CD4-positive, CD25-positive, alpha-beta regulatory T cell (primary cell): ENCODE data around the gene RET. TPM values are rescaled to one million over a fixed set of nuclear protein-coding genes. Genes with fewer than 3 reads are reported as not detected.

ENCODE experiments used
- ATAC-seq, 2 donors: fragments of 150-1000 bp; cut with Tn5 transposase; one replicate each; pipeline ENCODE4 v1.10.0; 2021; ENCODE audit warnings: low read depth in 2 of 2, moderate number of reproducible peaks in 2 of 2, moderate library complexity in 1 of 2
- DNase-seq, 3 donors: peaks; one replicate each; pipeline versions ENCODE4 v3.0.0 to v3.0.0-alpha.2; 2012 to 2022; ENCODE audit warnings: mixed read lengths in 1 of 3
- H3K27ac ChIP-seq: one replicate; pipeline ENCODE4 v1.7.0; 2013; ENCODE audit warnings: mild to moderate bottlenecking, low read length; ENCODE audit not compliant: insufficient read depth, poor library complexity, severe bottlenecking
- H3K27me3 ChIP-seq: one replicate; pipeline ENCODE4 v1.7.0; 2013; ENCODE audit warnings: low read length; ENCODE audit not compliant: control insufficient read depth, insufficient read depth
- H3K36me3 ChIP-seq: one replicate; pipeline ENCODE4 v1.7.0; 2013; ENCODE audit warnings: mild to moderate bottlenecking, low read length, moderate library complexity; ENCODE audit not compliant: control insufficient read depth, insufficient read depth
- H3K4me1 ChIP-seq: 2 replicates; pipeline ENCODE4 v1.7.0; 2013; ENCODE audit warnings: mild to moderate bottlenecking, low read length; ENCODE audit not compliant: insufficient read depth, control insufficient read depth, poor library complexity, severe bottlenecking
- H3K4me3 ChIP-seq: one replicate; pipeline ENCODE4 v1.7.0; 2013; ENCODE audit warnings: low read depth, mild to moderate bottlenecking, low read length, moderate library complexity
- H3K9me3 ChIP-seq, 2 experiments: 1 replicate in 1 of 2; 2 replicates in 1 of 2; pipeline ENCODE4 v1.7.0; 2013; ENCODE audit warnings: low read length in 2 of 2, mild to moderate bottlenecking in 1 of 2, moderate library complexity in 1 of 2; ENCODE audit not compliant: control insufficient read depth in 2 of 2
- H3K27ac Mint-ChIP-seq, 3 donors: one replicate each; pipeline ENCODE4 v1.8.0; 2020 to 2022; ENCODE audit warnings: mild to moderate bottlenecking in 3 of 3, mixed read lengths in 3 of 3, moderate library complexity in 2 of 3
- H3K27me3 Mint-ChIP-seq: one replicate; pipeline ENCODE4 v1.8.0; 2022; ENCODE audit warnings: mild to moderate bottlenecking, mixed read lengths
- H3K36me3 Mint-ChIP-seq: one replicate; pipeline ENCODE4 v1.8.0; 2020; ENCODE audit warnings: mixed read lengths
- H3K4me1 Mint-ChIP-seq, 4 donors: one replicate each; pipeline ENCODE4 v1.8.0; 2020 to 2022; ENCODE audit warnings: mixed read lengths in 4 of 4, mild to moderate bottlenecking in 1 of 4
- H3K4me3 Mint-ChIP-seq, 4 donors: one replicate each; pipeline ENCODE4 v1.8.0; 2020 to 2022; ENCODE audit warnings: mild to moderate bottlenecking in 4 of 4, mixed read lengths in 4 of 4, moderate library complexity in 3 of 4
- H3K9me3 Mint-ChIP-seq, 7 donors: one replicate each; pipeline ENCODE4 v1.8.0; 2020 to 2022; ENCODE audit warnings: mixed read lengths in 7 of 7, mild to moderate bottlenecking in 3 of 7, moderate library complexity in 2 of 7
- polyA plus RNA-seq, 4 donors: library from polyadenylated mRNA; unstranded; fragments of 300-500 nt; fragmentation: Illumina TruSeq; gene quantifications; one replicate each; pipeline ENCODE4 v1.2.3, GENCODE V29; 2021
- total RNA-seq: library from RNA; stranded (reverse); gene quantifications from one replicate; pipeline ENCODE4 v1.2.3, GENCODE V29; 2022

The RET gene
- total and polyA plus RNA-seq, 5 donors from 2014 or later, result 0.37 TPM; not detected in 4

GRCh38 chr10:43067391-43068135 lies 9.3 kb upstream of the RET start:
- no peak overlapping the region for H3K4me3 Mint-ChIP-seq

GRCh38 chr10:43068136-43068395 lies 8.8 kb upstream of the RET start:
- H3K27ac ChIP-seq, result no peak overlapping the region
- no peak overlapping the region for H3K27ac Mint-ChIP-seq
- no peak overlapping the region for H3K4me3 Mint-ChIP-seq
- H3K36me3 Mint-ChIP-seq, result no peaks in the 10 kb centered on the region
- ATAC-seq (no peak), DNase-seq (no peak)
- H3K27me3 ChIP-seq, result no peaks in the 10 kb centered on the region
- H3K9me3 ChIP-seq, result no peaks in the 10 kb centered on the region
- no peaks in the 10 kb centered on the region for H3K4me1 ChIP-seq
- H3K4me1 Mint-ChIP-seq, result no peaks in the 10 kb centered on the region
- H3K9me3 Mint-ChIP-seq, result no peaks in the 10 kb centered on the region
- H3K4me3 ChIP-seq, result no peak overlapping the region
- H3K36me3 ChIP-seq, result no peaks in the 10 kb centered on the region
- H3K27me3 Mint-ChIP-seq, result peaks cover 4% of the 10 kb centered on the region

More at GRCh38 chr10:43067391-43068135, 9.3 kb upstream of the RET start:
- no peak overlapping the region for H3K4me3 ChIP-seq
- Mint-ChIP-seq H3K27me3 (peaks cover 4% of the 10 kb centered on the region), H3K36me3 (no peaks in the 10 kb centered on the region), H3K4me1 (no peaks in the 10 kb centered on the region), H3K27ac (no peak overlapping the region), H3K9me3 (no peaks in the 10 kb centered on the region)
- no peaks in the 10 kb centered on the region for H3K27me3 ChIP-seq
- H3K36me3 ChIP-seq, result no peaks in the 10 kb centered on the region
- no peaks in the 10 kb centered on the region for H3K9me3 ChIP-seq
- no peak overlapping the region for H3K27ac ChIP-seq
- ATAC-seq (no peak), DNase-seq (no peak)
- no peaks in the 10 kb centered on the region for H3K4me1 ChIP-seq

GRCh38 chr10:43068471-43069210 lies 8.2 kb upstream of the RET start:
- Histone ChIP-seq H3K36me3 (no peaks in the 10 kb centered on the region), H3K27ac (no peak overlapping the region), H3K4me3 (no peak overlapping the region), H3K27me3 (no peaks in the 10 kb centered on the region), H3K4me1 (no peaks in the 10 kb centered on the region), H3K9me3 (no peaks in the 10 kb centered on the region)
- no peaks in the 10 kb centered on the region for H3K36me3 Mint-ChIP-seq
- H3K9me3 Mint-ChIP-seq, result no peaks in the 10 kb centered on the region
- H3K4me1 Mint-ChIP-seq, result no peaks in the 10 kb centered on the region
- DNase-seq (no peak), ATAC-seq (no peak)
- H3K4me3 Mint-ChIP-seq, result no peak overlapping the region
- H3K27me3 Mint-ChIP-seq, result peaks cover 4% of the 10 kb centered on the region
- H3K27ac Mint-ChIP-seq, result no peak overlapping the region

- Mint-ChIP-seq H3K36me3 (no peaks in the 10 kb centered on the region), H3K27me3 (peaks cover 6% of the 10 kb centered on the region), H3K27ac (no peak overlapping the region), H3K4me1 (no peaks in the 10 kb centered on the region), H3K4me3 (no peak overlapping the region), H3K9me3 (no peaks in the 10 kb centered on the region)
- H3K4me3 ChIP-seq, result no peak overlapping the region
- H3K27me3 ChIP-seq, result no peaks in the 10 kb centered on the region
- H3K9me3 ChIP-seq, result no peaks in the 10 kb centered on the region
- H3K4me1 ChIP-seq, result no peaks in the 10 kb centered on the region
- no peak overlapping the region for H3K27ac ChIP-seq
- no peak for ATAC-seq
- no peaks in the 10 kb centered on the region for H3K36me3 ChIP-seq
- DNase-seq, result no peak
These were observed 7.7 kb upstream of the RET start for GRCh38 chr10:43069211-43069515.

- H3K4me3 ChIP-seq, result no peak overlapping the region
- DNase-seq, result no peak
These were observed 7.3 kb upstream of the RET start for GRCh38 chr10:43069579-43069978.

GRCh38 chr10:43070121-43071085 lies 6.5 kb upstream of the RET start:
- DNase-seq (no peak), ATAC-seq (no peak)
- H3K27me3 ChIP-seq, result no peaks in the 10 kb centered on the region
- no peaks in the 10 kb centered on the region for H3K36me3 ChIP-seq
- Mint-ChIP-seq H3K27me3 (peaks cover 11% of the 10 kb centered on the region), H3K27ac (no peak overlapping the region), H3K4me3 (no peak overlapping the region), H3K4me1 (no peaks in the 10 kb centered on the region), H3K9me3 (no peaks in the 10 kb centered on the region), H3K36me3 (no peaks in the 10 kb centered on the region)
- H3K9me3 ChIP-seq, result no peaks in the 10 kb centered on the region
- H3K4me3 ChIP-seq, result no peak overlapping the region
- H3K27ac ChIP-seq, result no peak overlapping the region
- H3K4me1 ChIP-seq, result no peaks in the 10 kb centered on the region

More at GRCh38 chr10:43069579-43069978, 7.3 kb upstream of the RET start:
- Mint-ChIP-seq H3K27ac (no peak overlapping the region), H3K9me3 (no peaks in the 10 kb centered on the region), H3K4me3 (no peak overlapping the region), H3K4me1 (no peaks in the 10 kb centered on the region), H3K27me3 (peaks cover 7% of the 10 kb centered on the region), H3K36me3 (no peaks in the 10 kb centered on the region)
- Histone ChIP-seq H3K27me3 (no peaks in the 10 kb centered on the region), H3K4me1 (no peaks in the 10 kb centered on the region), H3K27ac (no peak overlapping the region), H3K9me3 (no peaks in the 10 kb centered on the region), H3K36me3 (no peaks in the 10 kb centered on the region)
- ATAC-seq, result no peak

- Histone ChIP-seq H3K27ac (no peak overlapping the region), H3K9me3 (no peaks in the 10 kb centered on the region), H3K27me3 (peaks cover 3% of the 10 kb centered on the region), H3K4me3 (no peak overlapping the region), H3K36me3 (no peaks in the 10 kb centered on the region), H3K4me1 (no peaks in the 10 kb centered on the region)
- Mint-ChIP-seq H3K27me3 (peaks cover 18% of the 10 kb centered on the region), H3K4me1 (peaks cover 0 to 7% (median 0%) of the 10 kb centered on the region in 4 donors), H3K9me3 (no peaks in the 10 kb centered on the region), H3K4me3 (peak overlapping the region in 1 of 4 donors; percentile 3), H3K27ac (no peak overlapping the region), H3K36me3 (no peaks in the 10 kb centered on the region)
- ATAC-seq, result no peak
- DNase-seq, result no peak
These were observed 4.8 kb upstream of the RET start for GRCh38 chr10:43071865-43072650.
